Ishikawa (cell line): ENCODE measurements around the gene HAO1.

ENCODE experiments used
- CREB1 ChIP-seq: IDR thresholded peaks from 2 replicates; pipeline ENCODE4 v1.6.1; 2012; ENCODE audit warnings: low read depth
- EP300 ChIP-seq: IDR thresholded peaks from 2 replicates; pipeline ENCODE4 v1.6.1; 2012; ENCODE audit warnings: borderline replicate concordance
- FOXM1 ChIP-seq: IDR thresholded peaks from 2 replicates; pipeline ENCODE4 v1.6.1; 2012; ENCODE audit warnings: low read depth, borderline replicate concordance
- RAD21 ChIP-seq: IDR thresholded peaks from 2 replicates; pipeline ENCODE4 v1.6.1; 2012; ENCODE audit warnings: low read depth
- TAF1 ChIP-seq: IDR thresholded peaks from 2 replicates; pipeline ENCODE4 v1.6.1; 2012; ENCODE audit warnings: low read depth, mild to moderate bottlenecking
- TEAD4 ChIP-seq: IDR thresholded peaks from 2 replicates; pipeline ENCODE4 v1.6.1; 2012
- ZBTB7A ChIP-seq: IDR thresholded peaks from 2 replicates; pipeline ENCODE4 v1.6.1; 2012; ENCODE audit warnings: low read depth
- TF ChIP-seq, protein P1 (sequence below): IDR thresholded peaks from 2 replicates; pipeline ENCODE4 v1.6.1; 2012
- TF ChIP-seq, protein P2 (sequence below): IDR thresholded peaks from 2 replicates; pipeline ENCODE4 v1.6.1; 2012; ENCODE audit warnings: low read depth, mild to moderate bottlenecking
- TF ChIP-seq, protein P3 (sequence below): IDR thresholded peaks from 2 replicates; pipeline ENCODE4 v1.6.1; 2012

DNA sequence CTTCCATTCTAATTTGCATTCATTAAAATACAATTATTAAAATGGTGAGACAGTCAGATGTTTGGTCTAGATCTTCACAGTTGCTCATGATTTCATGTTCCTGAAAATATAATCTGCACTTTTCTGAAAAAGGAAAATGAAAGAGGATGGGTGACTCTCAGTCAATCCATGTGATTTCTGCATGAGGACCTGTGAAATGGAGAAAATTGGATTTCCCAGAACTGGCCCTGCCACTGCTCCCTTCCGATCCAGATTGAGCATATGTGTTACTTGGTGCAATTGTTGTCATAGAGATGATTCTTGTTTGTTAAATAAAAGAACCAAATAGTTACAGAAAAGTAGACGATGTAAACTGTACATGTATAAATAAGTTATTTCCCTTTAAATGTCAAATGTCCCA is 37.4 kb downstream of the HAO1 start:
- TF ChIP-seq FOXM1 (no peak), EP300 (no peak), TEAD4 (no peak), RAD21 (no peak), ZBTB7A (no peak), CREB1 (no peak), TAF1 (no peak)
- TF ChIP-seq, protein P1, sequence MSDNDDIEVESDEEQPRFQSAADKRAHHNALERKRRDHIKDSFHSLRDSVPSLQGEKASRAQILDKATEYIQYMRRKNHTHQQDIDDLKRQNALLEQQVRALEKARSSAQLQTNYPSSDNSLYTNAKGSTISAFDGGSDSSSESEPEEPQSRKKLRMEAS, result no peak
- TF ChIP-seq, protein P2, sequence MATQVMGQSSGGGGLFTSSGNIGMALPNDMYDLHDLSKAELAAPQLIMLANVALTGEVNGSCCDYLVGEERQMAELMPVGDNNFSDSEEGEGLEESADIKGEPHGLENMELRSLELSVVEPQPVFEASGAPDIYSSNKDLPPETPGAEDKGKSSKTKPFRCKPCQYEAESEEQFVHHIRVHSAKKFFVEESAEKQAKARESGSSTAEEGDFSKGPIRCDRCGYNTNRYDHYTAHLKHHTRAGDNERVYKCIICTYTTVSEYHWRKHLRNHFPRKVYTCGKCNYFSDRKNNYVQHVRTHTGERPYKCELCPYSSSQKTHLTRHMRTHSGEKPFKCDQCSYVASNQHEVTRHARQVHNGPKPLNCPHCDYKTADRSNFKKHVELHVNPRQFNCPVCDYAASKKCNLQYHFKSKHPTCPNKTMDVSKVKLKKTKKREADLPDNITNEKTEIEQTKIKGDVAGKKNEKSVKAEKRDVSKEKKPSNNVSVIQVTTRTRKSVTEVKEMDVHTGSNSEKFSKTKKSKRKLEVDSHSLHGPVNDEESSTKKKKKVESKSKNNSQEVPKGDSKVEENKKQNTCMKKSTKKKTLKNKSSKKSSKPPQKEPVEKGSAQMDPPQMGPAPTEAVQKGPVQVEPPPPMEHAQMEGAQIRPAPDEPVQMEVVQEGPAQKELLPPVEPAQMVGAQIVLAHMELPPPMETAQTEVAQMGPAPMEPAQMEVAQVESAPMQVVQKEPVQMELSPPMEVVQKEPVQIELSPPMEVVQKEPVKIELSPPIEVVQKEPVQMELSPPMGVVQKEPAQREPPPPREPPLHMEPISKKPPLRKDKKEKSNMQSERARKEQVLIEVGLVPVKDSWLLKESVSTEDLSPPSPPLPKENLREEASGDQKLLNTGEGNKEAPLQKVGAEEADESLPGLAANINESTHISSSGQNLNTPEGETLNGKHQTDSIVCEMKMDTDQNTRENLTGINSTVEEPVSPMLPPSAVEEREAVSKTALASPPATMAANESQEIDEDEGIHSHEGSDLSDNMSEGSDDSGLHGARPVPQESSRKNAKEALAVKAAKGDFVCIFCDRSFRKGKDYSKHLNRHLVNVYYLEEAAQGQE, result no peak
- TF ChIP-seq, protein P3, sequence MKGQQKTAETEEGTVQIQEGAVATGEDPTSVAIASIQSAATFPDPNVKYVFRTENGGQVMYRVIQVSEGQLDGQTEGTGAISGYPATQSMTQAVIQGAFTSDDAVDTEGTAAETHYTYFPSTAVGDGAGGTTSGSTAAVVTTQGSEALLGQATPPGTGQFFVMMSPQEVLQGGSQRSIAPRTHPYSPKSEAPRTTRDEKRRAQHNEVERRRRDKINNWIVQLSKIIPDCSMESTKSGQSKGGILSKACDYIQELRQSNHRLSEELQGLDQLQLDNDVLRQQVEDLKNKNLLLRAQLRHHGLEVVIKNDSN, result no peak
